ENCODE measurements around the gene FAM184A. TPM values are rescaled to one million over a fixed set of nuclear protein-coding genes. Genes with fewer than 3 reads are reported as not detected.

Gene FAM184A
- total RNA-seq, 3 donors from 2014 or later, result 0.60 to 3.4 (median 0.87) TPM

DNA sequence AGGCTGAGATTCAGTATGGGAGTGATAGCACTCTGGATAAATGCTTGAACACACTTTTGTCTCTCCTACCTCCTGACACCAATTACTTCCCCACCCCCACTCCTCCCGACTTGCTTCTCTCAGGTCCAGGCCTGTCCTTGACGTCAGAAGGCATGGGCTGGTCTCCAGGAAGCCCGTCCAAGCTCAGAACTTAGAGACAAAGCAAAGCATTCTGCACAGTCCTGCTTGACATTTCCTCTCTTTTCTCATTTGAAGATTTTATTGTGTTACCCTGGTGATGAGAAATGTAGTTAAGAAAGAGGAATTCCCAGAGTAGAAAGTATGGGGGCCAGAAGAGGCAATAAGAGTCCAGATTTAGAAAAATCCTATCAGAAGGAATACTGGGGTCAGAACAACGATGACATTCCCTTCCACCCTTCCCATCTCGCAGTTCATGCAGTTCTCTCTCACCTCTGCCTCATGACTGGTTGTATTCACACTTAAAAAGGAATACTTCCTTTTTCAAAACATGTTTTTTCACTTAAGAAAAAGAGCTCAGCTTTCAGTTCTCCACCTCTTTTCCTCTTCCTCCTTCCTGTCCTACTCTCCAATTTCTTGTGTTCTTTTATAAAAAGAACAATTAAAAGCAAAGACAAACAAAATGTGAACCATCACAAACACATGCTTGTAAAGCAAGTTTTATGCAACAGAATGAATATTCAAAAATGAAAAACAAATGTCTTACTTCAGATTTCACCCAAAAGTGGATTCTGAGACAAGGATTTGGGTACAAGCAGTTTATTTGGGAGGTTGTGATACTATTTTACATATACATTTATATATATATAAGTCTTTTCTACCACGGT is 18.5 kb upstream of the FAM184A start:
- Histone ChIP-seq H3K9me3 (no peaks in the 10 kb centered on the region), H3K4me1 (ENCODE audit: low read depth) (no peaks in the 10 kb centered on the region), H3K4me3 (no peak overlapping the region), H3K36me3 (ENCODE audit: low read depth) (no peaks in the 10 kb centered on the region)
- intact Hi-C loops (cut with DNase I, micrococcal nuclease), result no loop called here
- TF ChIP-seq, protein P1, sequence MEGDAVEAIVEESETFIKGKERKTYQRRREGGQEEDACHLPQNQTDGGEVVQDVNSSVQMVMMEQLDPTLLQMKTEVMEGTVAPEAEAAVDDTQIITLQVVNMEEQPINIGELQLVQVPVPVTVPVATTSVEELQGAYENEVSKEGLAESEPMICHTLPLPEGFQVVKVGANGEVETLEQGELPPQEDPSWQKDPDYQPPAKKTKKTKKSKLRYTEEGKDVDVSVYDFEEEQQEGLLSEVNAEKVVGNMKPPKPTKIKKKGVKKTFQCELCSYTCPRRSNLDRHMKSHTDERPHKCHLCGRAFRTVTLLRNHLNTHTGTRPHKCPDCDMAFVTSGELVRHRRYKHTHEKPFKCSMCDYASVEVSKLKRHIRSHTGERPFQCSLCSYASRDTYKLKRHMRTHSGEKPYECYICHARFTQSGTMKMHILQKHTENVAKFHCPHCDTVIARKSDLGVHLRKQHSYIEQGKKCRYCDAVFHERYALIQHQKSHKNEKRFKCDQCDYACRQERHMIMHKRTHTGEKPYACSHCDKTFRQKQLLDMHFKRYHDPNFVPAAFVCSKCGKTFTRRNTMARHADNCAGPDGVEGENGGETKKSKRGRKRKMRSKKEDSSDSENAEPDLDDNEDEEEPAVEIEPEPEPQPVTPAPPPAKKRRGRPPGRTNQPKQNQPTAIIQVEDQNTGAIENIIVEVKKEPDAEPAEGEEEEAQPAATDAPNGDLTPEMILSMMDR (IDR thresholded peaks at IDR 0.05), result no peak
- ATAC-seq (peak; percentile 14), DNase-seq (peak in 1 of 3 donors; percentile 38)

DNA sequence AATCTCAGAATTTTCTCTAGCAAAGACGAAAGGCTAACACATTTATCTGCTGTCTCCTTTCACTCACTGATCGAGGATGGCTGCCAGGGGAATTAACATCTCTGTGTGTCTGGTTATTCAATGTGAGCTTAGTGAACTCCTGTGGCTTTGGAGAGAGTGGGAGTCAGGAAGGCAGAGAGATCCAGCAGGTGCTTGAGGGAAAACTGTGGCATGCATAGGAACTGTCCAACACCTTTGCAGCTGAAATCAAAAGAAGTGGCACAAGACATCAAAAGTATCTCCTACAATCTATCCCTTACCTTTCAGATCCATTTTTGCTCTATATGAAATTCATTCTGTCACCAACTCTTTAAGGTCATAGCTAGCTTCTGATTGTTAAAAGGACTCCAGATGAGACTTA is 11.8 kb upstream of the FAM184A start:
- intact Hi-C loops (cut with DNase I, micrococcal nuclease), result no loop called here

DNA sequence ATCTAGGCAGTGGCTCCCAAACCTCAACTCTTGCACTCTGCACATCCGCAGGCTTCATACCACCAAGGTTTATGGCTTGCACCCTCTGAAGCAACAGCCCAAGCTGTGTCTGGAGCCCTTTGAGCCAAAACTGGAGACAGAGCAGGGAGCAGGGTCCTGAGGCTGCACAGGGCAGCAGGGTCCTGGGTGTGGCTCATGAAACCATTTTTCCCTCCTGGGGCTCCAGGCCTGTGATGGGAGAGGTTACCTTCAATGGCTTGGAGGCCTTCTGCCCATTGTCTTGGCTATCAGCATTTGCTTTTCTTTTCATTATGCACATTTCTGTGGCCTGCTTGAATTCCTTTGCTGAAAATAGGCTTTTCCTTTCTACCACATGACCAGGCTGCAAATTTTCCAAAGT is 6.3 kb upstream of the FAM184A start:
- Histone ChIP-seq H3K36me3 (ENCODE audit: low read depth) (no peaks in the 10 kb centered on the region), H3K9me3 (peaks cover 12% of the 10 kb centered on the region), H3K4me3 (no peak overlapping the region), H3K4me1 (ENCODE audit: low read depth) (no peaks in the 10 kb centered on the region)
- DNase-seq (no peak), ATAC-seq (no peak)
- intact Hi-C loops (cut with DNase I, micrococcal nuclease), result no loop called here
- TF ChIP-seq, protein P1 (IDR thresholded peaks at IDR 0.05), result no peak

More for the DNA sequence above, 11.8 kb upstream of the FAM184A start:
- TF ChIP-seq, protein P1 (IDR thresholded peaks at IDR 0.05), result no peak
- H3K36me3 ChIP-seq (ENCODE audit: low read depth), result no peaks in the 10 kb centered on the region
- H3K4me1 ChIP-seq (ENCODE audit: low read depth), result no peaks in the 10 kb centered on the region
- DNase-seq, result no peak
- ATAC-seq, result no peak
- H3K9me3 ChIP-seq, result no peaks in the 10 kb centered on the region
- no peak overlapping the region for H3K4me3 ChIP-seq

DNA sequence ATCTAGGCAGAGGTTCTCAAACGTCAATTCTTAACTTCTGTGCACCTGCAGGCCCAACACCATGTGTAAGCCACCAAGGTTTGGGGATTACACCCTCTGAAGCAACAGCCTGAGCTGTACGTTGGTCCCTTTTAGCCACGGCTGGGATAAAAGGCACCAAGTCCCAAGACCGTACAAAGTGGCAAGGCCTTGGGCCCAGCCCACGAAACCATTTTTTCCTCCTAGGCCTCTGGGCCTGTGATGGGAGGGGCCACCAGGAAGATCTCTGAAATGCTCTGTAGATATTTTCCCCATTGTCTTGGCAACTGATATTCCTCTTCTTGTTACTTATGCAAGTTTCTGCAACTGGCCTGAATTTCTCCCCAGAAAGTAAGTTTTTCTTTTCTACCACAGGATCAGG is 4.5 kb upstream of the FAM184A start:
- intact Hi-C loops (cut with DNase I, micrococcal nuclease), result no loop called here
- Histone ChIP-seq H3K36me3 (ENCODE audit: low read depth) (no peaks in the 10 kb centered on the region), H3K4me3 (no peak overlapping the region), H3K9me3 (peaks cover 12% of the 10 kb centered on the region), H3K4me1 (ENCODE audit: low read depth) (peaks cover under 1% of the 10 kb centered on the region)
- ATAC-seq (no peak), DNase-seq (no peak)
- TF ChIP-seq, protein P1 (IDR thresholded peaks at IDR 0.05), result no peak

DNA sequence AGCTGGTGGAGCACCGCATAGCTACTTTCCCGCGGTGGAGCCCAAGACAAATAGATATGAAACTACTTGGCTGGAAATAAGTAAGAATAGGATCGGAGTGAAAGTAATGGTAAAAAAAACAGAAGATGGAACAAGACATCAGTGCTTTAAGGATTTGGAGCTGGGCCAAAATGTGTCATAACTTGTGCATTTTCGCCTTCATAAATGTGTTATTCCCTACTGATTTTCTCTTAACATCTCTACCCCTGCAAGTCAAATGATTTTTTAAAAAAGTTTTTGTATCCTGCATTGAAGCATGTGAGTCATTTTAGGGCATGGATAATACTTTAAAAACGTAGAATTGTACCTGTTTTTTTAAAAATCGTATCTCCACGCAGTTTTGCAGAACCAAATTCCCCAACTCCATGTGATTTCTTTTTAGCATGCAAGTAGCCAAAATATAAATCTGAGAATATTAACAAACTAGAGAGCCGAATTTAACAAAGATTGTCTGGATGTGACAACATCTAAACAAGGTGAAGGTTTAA is 882 bp upstream of the FAM184A start:
- DNase-seq (peak in 1 of 3 donors; percentile 14), ATAC-seq (no peak)
- H3K4me1 ChIP-seq (ENCODE audit: low read depth), result peaks cover 8% of the 10 kb centered on the region
- no peak overlapping the region for H3K4me3 ChIP-seq
- TF ChIP-seq, protein P1 (IDR thresholded peaks at IDR 0.05), result no peak
- H3K9me3 ChIP-seq, result peaks cover 12% of the 10 kb centered on the region
- intact Hi-C loops (cut with DNase I, micrococcal nuclease), result no loop called here
- no peaks in the 10 kb centered on the region for H3K36me3 ChIP-seq (ENCODE audit: low read depth)
